DND-41 (cell line): ENCODE measurements around the gene SYT15.
"Not testable (repeated sequence)": the region's sequence is repeated elsewhere in the genome, so short reads cannot be mapped to it uniquely, and the experiment has no call there.

Source experiments
- EZH2 ChIP-seq: IDR thresholded peaks from 3 replicates; pipeline ENCODE4 v1.6.1; 2012; ENCODE audit warnings: borderline replicate concordance, low read depth, mild to moderate bottlenecking, moderate library complexity, low read length, inconsistent platforms; ENCODE audit not compliant: severe bottlenecking
- TF ChIP-seq, protein P1 (sequence below): IDR thresholded peaks from 2 replicates; pipeline ENCODE4 v1.5.1; 2012; ENCODE audit warnings: borderline replicate concordance, low read length, moderate library complexity, mild to moderate bottlenecking; ENCODE audit not compliant: poor library complexity, severe bottlenecking; ENCODE audit errors: extremely low read depth

DNA sequence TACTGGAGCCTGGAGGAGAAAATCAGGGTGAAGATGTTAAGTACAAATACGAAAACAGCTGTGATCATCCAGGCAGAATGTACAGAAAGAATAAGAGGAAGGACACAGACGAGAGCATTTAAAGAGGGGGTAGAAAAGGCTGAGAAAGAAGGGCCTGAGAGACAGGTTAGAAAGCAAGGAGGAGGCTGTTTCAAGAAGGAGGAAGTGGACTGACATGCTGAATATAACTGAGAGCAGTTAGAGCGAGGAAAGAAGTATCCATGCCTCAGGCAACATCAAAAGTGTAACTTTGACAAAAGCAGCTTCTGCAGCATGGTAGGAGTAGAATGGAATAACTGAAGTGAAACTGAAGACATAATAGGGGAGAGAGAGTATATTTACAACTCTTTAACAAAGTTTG is 39.0 kb downstream of the SYT15 start:
- not testable (repeated sequence) for TF ChIP-seq EZH2
- TF ChIP-seq, protein P1, sequence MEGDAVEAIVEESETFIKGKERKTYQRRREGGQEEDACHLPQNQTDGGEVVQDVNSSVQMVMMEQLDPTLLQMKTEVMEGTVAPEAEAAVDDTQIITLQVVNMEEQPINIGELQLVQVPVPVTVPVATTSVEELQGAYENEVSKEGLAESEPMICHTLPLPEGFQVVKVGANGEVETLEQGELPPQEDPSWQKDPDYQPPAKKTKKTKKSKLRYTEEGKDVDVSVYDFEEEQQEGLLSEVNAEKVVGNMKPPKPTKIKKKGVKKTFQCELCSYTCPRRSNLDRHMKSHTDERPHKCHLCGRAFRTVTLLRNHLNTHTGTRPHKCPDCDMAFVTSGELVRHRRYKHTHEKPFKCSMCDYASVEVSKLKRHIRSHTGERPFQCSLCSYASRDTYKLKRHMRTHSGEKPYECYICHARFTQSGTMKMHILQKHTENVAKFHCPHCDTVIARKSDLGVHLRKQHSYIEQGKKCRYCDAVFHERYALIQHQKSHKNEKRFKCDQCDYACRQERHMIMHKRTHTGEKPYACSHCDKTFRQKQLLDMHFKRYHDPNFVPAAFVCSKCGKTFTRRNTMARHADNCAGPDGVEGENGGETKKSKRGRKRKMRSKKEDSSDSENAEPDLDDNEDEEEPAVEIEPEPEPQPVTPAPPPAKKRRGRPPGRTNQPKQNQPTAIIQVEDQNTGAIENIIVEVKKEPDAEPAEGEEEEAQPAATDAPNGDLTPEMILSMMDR = not testable (repeated sequence)
